GM12864 (cell line): ENCODE data around the gene MEF2C.
"Not testable (repeated sequence)": the region's sequence is repeated elsewhere in the genome, so short reads cannot be mapped to it uniquely, and the experiment has no call there.

Experiments
- DNase-seq: peaks from one replicate; pipeline ENCODE4 v3.0.0-alpha.2; 2011; ENCODE audit warnings: low read depth
- H3K4me3 ChIP-seq: 2 replicates; pipeline ENCODE4 v1.5.1; 2011; ENCODE audit warnings: mild to moderate bottlenecking, low read depth, low read length, control low read depth
- TF ChIP-seq, protein P1 (sequence below): IDR thresholded peaks from 2 replicates; pipeline ENCODE4 v1.5.1; 2011; ENCODE audit warnings: low read depth, mild to moderate bottlenecking, moderate library complexity, low read length, control low read depth, inconsistent platforms; ENCODE audit errors: missing control alignments

Gene MEF2C

DNA sequence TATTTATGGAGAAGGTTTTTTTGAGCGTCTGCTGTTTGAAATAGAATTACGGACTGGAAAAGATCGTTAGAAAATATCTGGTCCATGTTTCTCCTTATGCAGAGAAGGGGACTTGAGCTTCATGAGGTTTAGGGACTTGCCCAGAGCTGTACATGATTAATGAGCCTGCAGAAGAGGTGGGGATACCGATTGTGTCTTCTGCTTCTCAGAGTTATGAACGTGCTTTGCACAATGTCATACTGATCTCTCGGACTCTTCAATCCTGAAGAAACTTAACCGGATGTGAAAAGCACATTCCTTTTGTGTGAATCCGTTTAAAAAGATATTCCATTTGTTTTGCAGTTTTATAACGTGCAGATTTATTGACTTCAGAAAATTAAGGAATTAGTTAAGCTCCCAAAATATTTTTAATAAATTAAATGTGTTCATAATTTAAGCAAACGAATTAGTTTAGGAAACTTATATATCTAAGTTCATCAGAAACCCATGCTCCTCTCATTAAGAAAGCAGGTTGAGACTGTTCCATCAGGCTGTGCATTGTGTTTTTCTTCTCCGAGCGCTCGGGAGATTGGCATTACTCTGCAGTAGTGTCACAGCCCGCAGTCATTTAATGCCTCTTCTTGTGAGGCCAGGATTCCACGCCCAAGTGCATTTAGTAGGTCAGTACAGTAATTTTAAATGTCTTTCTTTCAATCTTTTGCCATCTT, 40.8 kb upstream of the MEF2C start:
- TF ChIP-seq, protein P1, sequence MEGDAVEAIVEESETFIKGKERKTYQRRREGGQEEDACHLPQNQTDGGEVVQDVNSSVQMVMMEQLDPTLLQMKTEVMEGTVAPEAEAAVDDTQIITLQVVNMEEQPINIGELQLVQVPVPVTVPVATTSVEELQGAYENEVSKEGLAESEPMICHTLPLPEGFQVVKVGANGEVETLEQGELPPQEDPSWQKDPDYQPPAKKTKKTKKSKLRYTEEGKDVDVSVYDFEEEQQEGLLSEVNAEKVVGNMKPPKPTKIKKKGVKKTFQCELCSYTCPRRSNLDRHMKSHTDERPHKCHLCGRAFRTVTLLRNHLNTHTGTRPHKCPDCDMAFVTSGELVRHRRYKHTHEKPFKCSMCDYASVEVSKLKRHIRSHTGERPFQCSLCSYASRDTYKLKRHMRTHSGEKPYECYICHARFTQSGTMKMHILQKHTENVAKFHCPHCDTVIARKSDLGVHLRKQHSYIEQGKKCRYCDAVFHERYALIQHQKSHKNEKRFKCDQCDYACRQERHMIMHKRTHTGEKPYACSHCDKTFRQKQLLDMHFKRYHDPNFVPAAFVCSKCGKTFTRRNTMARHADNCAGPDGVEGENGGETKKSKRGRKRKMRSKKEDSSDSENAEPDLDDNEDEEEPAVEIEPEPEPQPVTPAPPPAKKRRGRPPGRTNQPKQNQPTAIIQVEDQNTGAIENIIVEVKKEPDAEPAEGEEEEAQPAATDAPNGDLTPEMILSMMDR, result no peak
- no peak for DNase-seq
- no peak overlapping the region for H3K4me3 ChIP-seq

DNA sequence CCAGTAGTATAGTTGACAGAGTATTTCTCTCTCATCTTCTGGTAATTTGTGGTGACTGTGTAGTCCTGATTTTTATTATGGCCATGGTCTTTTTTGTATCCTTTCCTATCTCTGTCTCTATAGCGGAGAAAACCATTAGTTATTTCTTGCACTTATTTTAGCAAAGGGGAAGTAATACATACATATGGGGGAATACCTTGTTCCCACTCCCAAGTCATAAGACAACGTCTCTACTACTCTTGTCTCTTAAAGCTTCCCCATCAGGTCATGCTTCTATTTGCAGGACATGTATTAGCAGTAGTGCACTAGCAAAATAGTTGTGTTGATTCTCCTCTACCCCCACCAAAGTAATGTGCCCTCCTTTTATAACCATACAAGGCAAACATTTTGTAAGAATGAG, 29.8 kb upstream of the MEF2C start:
- not testable (repeated sequence) for H3K4me3 ChIP-seq, DNase-seq

DNA sequence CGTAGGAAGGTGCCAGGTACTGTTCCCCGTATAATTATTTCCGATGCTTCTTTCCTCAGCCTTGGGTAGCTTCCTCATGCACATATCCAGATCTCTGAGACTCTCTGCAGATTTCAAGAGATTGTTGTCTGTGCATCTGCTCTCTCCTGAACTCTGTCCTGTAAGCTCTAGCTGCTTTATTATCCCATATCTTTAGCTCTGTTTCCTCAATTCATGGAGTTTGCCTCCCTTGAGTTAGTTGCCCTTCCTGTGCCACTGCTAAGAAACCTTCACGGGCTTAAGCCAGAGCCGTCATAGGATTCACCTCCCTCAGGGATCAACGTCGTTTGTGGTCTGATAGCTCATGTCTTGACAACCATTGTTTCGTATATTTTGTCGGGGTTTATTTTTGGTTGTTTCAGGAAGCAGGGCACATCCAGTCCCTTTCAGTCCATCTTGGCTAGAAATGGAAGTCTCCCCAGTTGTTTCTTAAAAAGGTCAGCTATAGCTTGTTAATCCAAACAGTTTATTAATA, 28.1 kb upstream of the MEF2C start:
- H3K4me3 ChIP-seq, DNase-seq: not testable (repeated sequence)

DNA sequence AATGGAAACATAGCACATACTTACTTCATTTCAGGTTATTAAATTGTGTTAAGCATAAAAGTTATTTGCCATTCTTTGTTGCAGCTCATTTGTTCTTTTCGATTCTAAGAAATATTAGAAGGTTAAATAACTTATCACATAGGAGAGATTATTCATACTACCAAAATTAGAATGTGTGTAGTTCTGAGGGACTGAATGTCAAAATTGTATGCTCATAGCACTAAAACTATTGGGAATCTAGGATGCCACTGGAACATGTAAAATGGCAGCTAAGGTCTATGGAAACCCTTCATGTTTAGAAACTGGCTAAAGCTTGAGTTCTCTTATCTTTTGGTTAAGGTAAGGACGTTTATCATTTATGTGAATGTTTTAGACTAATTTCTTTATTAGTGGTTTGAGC, 21.5 kb upstream of the MEF2C start:
- not testable (repeated sequence) for DNase-seq, H3K4me3 ChIP-seq

GRCh38 chr5:88903966-88904365, 21.0 kb upstream of the MEF2C start:
- not testable (repeated sequence) for DNase-seq, H3K4me3 ChIP-seq

GRCh38 chr5:88901077-88901476, 18.1 kb upstream of the MEF2C start:
- DNase-seq, H3K4me3 ChIP-seq: not testable (repeated sequence)

DNA sequence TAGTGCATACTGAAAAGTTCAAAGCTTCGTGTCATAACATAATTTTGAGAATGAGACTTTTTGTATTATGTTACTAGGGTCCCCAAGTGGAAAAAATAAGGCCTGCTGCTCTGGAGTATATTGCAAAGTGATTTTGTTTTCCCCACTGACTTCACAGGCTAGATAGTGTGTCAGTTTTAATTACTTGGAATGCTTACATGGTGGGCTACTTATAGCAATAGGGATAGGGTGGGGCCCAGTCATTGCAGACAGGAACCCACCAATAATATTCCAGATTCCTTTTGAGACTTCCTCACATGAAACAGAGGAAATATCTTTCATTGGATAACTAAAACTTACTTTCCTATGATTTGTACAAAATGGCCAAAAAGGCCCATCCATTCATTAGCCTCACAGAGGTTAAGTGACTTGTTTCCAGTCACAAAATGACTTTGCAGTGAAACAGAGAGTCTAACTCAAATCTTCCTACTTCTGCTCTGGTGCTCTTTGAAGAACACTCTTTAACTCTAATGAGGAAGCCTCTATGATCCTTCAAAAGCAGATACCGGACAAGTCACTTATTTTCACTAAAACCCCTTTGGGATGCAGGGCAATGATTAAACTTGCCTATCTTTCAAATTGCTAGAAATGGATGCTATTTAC, 16.2 kb upstream of the MEF2C start:
- no peak for DNase-seq
- no peak overlapping the region for H3K4me3 ChIP-seq
- TF ChIP-seq, protein P1, result no peak

- no peak for DNase-seq
- TF ChIP-seq, protein P1, result no peak
- no peak overlapping the region for H3K4me3 ChIP-seq
Observed at GRCh38 chr5:88897748-88898147, 14.8 kb upstream of the MEF2C start.

- TF ChIP-seq, protein P1, result no peak
- DNase-seq, result no peak
- no peak overlapping the region for H3K4me3 ChIP-seq
Observed at GRCh38 chr5:88895681-88896501, 12.9 kb upstream of the MEF2C start.
